H9 (cell line): ENCODE results near the gene COPB1. TPM values are rescaled to one million over a fixed set of nuclear protein-coding genes. Genes with fewer than 3 reads are reported as not detected.

Experiments used
- DNase-seq: peaks from one replicate; pipeline ENCODE4 v3.0.0-alpha.2; 2017
- H2AFZ ChIP-seq: one replicate; pipeline ENCODE4 v1.6.1; 2013; ENCODE audit warnings: mild to moderate bottlenecking, low read length, control low read depth, moderate library complexity
- H2AK5ac ChIP-seq: 2 replicates; pipeline ENCODE4 v1.6.1; 2013; ENCODE audit warnings: low read length, control low read depth, mixed read lengths; ENCODE audit not compliant: insufficient read length
- H2BK120ac ChIP-seq: one replicate; pipeline ENCODE4 v1.6.1; 2013; ENCODE audit warnings: low read depth, mild to moderate bottlenecking, low read length, control low read depth, inconsistent platforms; ENCODE audit not compliant: poor library complexity, severe bottlenecking
- H2BK12ac ChIP-seq: 2 replicates; pipeline ENCODE4 v1.6.1; 2013; ENCODE audit warnings: low read length, control low read depth, mixed read lengths, low read depth; ENCODE audit not compliant: insufficient read length
- H2BK15ac ChIP-seq: 2 replicates; pipeline ENCODE4 v1.6.1; 2013; ENCODE audit warnings: low read depth, low read length, control low read depth
- H2BK20ac ChIP-seq: one replicate; pipeline ENCODE4 v1.6.1; 2013; ENCODE audit warnings: low read depth, mild to moderate bottlenecking, low read length, control low read depth, inconsistent platforms; ENCODE audit not compliant: poor library complexity, severe bottlenecking
- H2BK5ac ChIP-seq: 2 replicates; pipeline ENCODE4 v1.6.1; 2013; ENCODE audit warnings: low read length, control low read depth, mixed read lengths; ENCODE audit not compliant: insufficient read length
- H3K14ac ChIP-seq: 2 replicates; pipeline ENCODE4 v1.6.1; 2013; ENCODE audit warnings: low read length, control low read depth; ENCODE audit not compliant: insufficient read depth
- H3K18ac ChIP-seq: 2 replicates; pipeline ENCODE4 v1.6.1; 2013; ENCODE audit warnings: low read depth, mild to moderate bottlenecking, mixed read lengths, low read length, control low read depth; ENCODE audit not compliant: insufficient read length
- H3K23ac ChIP-seq: 2 replicates; pipeline ENCODE4 v1.6.1; 2013; ENCODE audit warnings: low read length, control low read depth, mixed read lengths, low read depth; ENCODE audit not compliant: insufficient read length
- H3K23me2 ChIP-seq: 2 replicates; pipeline ENCODE4 v1.6.1; 2013; ENCODE audit warnings: low read depth, mild to moderate bottlenecking, mixed read lengths, low read length, control low read depth; ENCODE audit not compliant: insufficient read length, poor library complexity, severe bottlenecking
- H3K27ac ChIP-seq: 2 replicates; pipeline ENCODE4 v1.5.1; 2013; ENCODE audit warnings: low read length, control low read depth, mixed read lengths, low read depth; ENCODE audit not compliant: insufficient read length
- H3K27me3 ChIP-seq: 2 replicates; pipeline ENCODE4 v1.6.1; 2013; ENCODE audit warnings: low read length, control low read depth, inconsistent platforms; ENCODE audit not compliant: insufficient read depth
- H3K4ac ChIP-seq: 2 replicates; pipeline ENCODE4 v1.6.1; 2013; ENCODE audit warnings: low read depth, mild to moderate bottlenecking, control low read depth, inconsistent platforms, low read length, moderate library complexity
- H3K4me1 ChIP-seq: 2 replicates; pipeline ENCODE4 v1.6.1; 2013; ENCODE audit warnings: low read length, control low read depth, inconsistent platforms; ENCODE audit not compliant: insufficient read depth
- H3K4me2 ChIP-seq: 2 replicates; pipeline ENCODE4 v1.6.1; 2013; ENCODE audit warnings: low read length, control low read depth, mixed read lengths; ENCODE audit not compliant: insufficient read length, insufficient read depth
- H3K56ac ChIP-seq: 2 replicates; pipeline ENCODE4 v1.6.1; 2013; ENCODE audit warnings: low read depth, mild to moderate bottlenecking, mixed read lengths, low read length, control low read depth; ENCODE audit not compliant: insufficient read length
- H3K79me1 ChIP-seq: 2 replicates; pipeline ENCODE4 v1.6.1; 2013; ENCODE audit warnings: low read depth, mild to moderate bottlenecking, moderate library complexity, low read length, control low read depth, inconsistent platforms; ENCODE audit not compliant: insufficient read depth, poor library complexity, severe bottlenecking
- H3K79me2 ChIP-seq: 2 replicates; pipeline ENCODE4 v1.6.1; 2013; ENCODE audit warnings: low read length, control low read depth, inconsistent platforms; ENCODE audit not compliant: insufficient read depth
- H3K9ac ChIP-seq: 2 replicates; pipeline ENCODE4 v1.6.1; 2013; ENCODE audit warnings: low read length, control low read depth, mixed read lengths; ENCODE audit not compliant: insufficient read length; ENCODE audit errors: extremely low read depth
- H3K9me3 ChIP-seq: one replicate; pipeline ENCODE4 v1.6.1; 2013; ENCODE audit warnings: low read depth, low read length, inconsistent platforms; ENCODE audit not compliant: control insufficient read depth
- H3T11ph ChIP-seq: one replicate; pipeline ENCODE4 v1.6.1; 2013; ENCODE audit warnings: mild to moderate bottlenecking, low read length, control low read depth, inconsistent platforms
- H4K20me1 ChIP-seq: one replicate; pipeline ENCODE4 v1.6.1; 2013; ENCODE audit not compliant: control insufficient read depth, insufficient read length, insufficient read depth
- H4K5ac ChIP-seq: 2 replicates; pipeline ENCODE4 v1.6.1; 2013; ENCODE audit warnings: low read depth, mild to moderate bottlenecking, mixed read lengths, low read length, control low read depth; ENCODE audit not compliant: insufficient read length
- H4K8ac ChIP-seq: replicated peaks from 2 replicates; pipeline ENCODE4 v1.6.1; 2013; ENCODE audit warnings: low read length, control low read depth, mixed read lengths, low read depth; ENCODE audit not compliant: insufficient read length
- H4K91ac ChIP-seq: 2 replicates; pipeline ENCODE4 v1.6.1; 2013; ENCODE audit warnings: low read depth, mild to moderate bottlenecking, moderate library complexity, mixed read lengths, low read length, control low read depth; ENCODE audit not compliant: insufficient read length
- H3K27ac Mint-ChIP-seq, 3 experiments: 2 replicates in 2 of 3; 3 replicates in 1 of 3; pipeline ENCODE4 v1.8.0; 2020 to 2021; ENCODE audit warnings: mixed read lengths in 3 of 3, mild to moderate bottlenecking in 1 of 3, moderate library complexity in 1 of 3
- H3K27me3 Mint-ChIP-seq: 2 replicates; pipeline ENCODE4 v1.8.0; 2021; ENCODE audit warnings: low read depth, mild to moderate bottlenecking, moderate library complexity, mixed read lengths
- H3K36me3 Mint-ChIP-seq, 3 experiments: 2 replicates in 2 of 3; 3 replicates in 1 of 3; pipeline ENCODE4 v1.8.0; 2020 to 2021; ENCODE audit warnings: low read depth in 3 of 3, mixed read lengths in 3 of 3; ENCODE audit not compliant: insufficient read depth in 1 of 3
- H3K4me1 Mint-ChIP-seq, 2 experiments: 2 replicates each; pipeline ENCODE4 v1.8.0; 2020; ENCODE audit warnings: mixed read lengths in 2 of 2
- H3K4me3 Mint-ChIP-seq, 2 experiments: 2 replicates in 1 of 2; 3 replicates in 1 of 2; pipeline ENCODE4 v1.8.0; 2020 to 2021; ENCODE audit warnings: mild to moderate bottlenecking in 2 of 2, mixed read lengths in 2 of 2, moderate library complexity in 1 of 2
- H3K9me3 Mint-ChIP-seq, 2 experiments: 2 replicates in 1 of 2; 3 replicates in 1 of 2; pipeline ENCODE4 v1.8.0; 2020; ENCODE audit warnings: mild to moderate bottlenecking in 2 of 2, mixed read lengths in 2 of 2, moderate library complexity in 1 of 2
- WGBS: extraction: QIAGEN DNeasy Blood & Tissue Kit; methylation state at CpG from one replicate; pipeline ENCODE4 v1.1.7; 2013; ENCODE audit warnings: missing lambda C conversion rate, low lambda C conversion rate, mixed read lengths; ENCODE audit not compliant: insufficient read length; ENCODE audit errors: extremely low coverage; 5-methylcytosine and 5-hydroxymethylcytosine counted together
- total RNA-seq: library from RNA; stranded (reverse); gene quantifications from 2 replicates; pipeline ENCODE4 v1.2.1, GENCODE V29; 2021
- TF ChIP-seq, protein P1 (sequence below): fragments of 200-600 bp; sonication (generic); conservative IDR thresholded peaks from 3 replicates; pipeline ENCODE4 v1.8.0; 2021; ENCODE audit warnings: antibody characterized with exemption, mild to moderate bottlenecking

The COPB1 gene
- total RNA-seq, 1 experiment from 2014 or later, result 71.6 TPM

DNA sequence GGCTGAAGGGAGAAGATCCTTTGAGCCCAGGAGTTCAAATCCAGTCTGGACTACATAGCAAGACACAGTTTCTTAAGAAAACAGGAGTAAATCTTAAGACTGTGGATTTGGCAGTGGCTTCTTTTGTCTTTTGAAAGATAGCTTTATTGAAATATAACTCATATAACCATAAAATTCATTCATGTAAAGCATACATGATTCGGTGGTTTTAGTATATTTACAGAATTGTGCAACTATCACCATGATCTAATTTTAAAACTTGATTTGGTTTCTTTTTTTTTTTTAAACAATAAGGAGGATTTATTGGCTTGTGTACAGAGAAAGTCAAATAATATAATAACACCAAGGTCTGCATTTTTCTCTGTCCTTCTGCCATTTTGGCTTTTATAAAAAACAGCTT lies 43.6 kb upstream of the COPB1 start:
- H3T11ph ChIP-seq, result no peak overlapping the region
- H2BK5ac ChIP-seq, result no peak overlapping the region
- no peaks in the 10 kb centered on the region for H3K23me2 ChIP-seq
- H3K79me1 ChIP-seq, result no peaks in the 10 kb centered on the region
- no peak for DNase-seq
- H3K56ac ChIP-seq, result no peak overlapping the region
- no peak overlapping the region for H4K91ac ChIP-seq
- H2BK15ac ChIP-seq, result no peak overlapping the region
- no peak overlapping the region for H3K23ac ChIP-seq
- H3K79me2 ChIP-seq, result no peaks in the 10 kb centered on the region
- H3K9ac ChIP-seq, result no peak overlapping the region
- TF ChIP-seq, protein P1, sequence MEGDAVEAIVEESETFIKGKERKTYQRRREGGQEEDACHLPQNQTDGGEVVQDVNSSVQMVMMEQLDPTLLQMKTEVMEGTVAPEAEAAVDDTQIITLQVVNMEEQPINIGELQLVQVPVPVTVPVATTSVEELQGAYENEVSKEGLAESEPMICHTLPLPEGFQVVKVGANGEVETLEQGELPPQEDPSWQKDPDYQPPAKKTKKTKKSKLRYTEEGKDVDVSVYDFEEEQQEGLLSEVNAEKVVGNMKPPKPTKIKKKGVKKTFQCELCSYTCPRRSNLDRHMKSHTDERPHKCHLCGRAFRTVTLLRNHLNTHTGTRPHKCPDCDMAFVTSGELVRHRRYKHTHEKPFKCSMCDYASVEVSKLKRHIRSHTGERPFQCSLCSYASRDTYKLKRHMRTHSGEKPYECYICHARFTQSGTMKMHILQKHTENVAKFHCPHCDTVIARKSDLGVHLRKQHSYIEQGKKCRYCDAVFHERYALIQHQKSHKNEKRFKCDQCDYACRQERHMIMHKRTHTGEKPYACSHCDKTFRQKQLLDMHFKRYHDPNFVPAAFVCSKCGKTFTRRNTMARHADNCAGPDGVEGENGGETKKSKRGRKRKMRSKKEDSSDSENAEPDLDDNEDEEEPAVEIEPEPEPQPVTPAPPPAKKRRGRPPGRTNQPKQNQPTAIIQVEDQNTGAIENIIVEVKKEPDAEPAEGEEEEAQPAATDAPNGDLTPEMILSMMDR, result no peak
- Mint-ChIP-seq H3K27ac (no peak overlapping the region; a peak in 1 of 7 replicates), H3K4me1 (peaks cover 14 to 20% of the 10 kb centered on the region in 2 experiments), H3K9me3 (no peaks in the 10 kb centered on the region), H3K36me3 (no peaks in the 10 kb centered on the region), H3K4me3 (no peak overlapping the region), H3K27me3 (no peaks in the 10 kb centered on the region)
- H3K4ac ChIP-seq, result no peak overlapping the region
- H3K27me3 ChIP-seq, result no peaks in the 10 kb centered on the region
- H2BK20ac ChIP-seq, result no peak overlapping the region
- no peak overlapping the region for H3K18ac ChIP-seq
- H4K20me1 ChIP-seq, result no peaks in the 10 kb centered on the region
- H3K4me2 ChIP-seq, result no peak overlapping the region
- H4K8ac ChIP-seq, result no peak overlapping the region
- H4K5ac ChIP-seq, result no peak overlapping the region
- no peak overlapping the region for H2AK5ac ChIP-seq
- H2BK12ac ChIP-seq, result no peak overlapping the region
- no peak overlapping the region for H3K27ac ChIP-seq
- no peaks in the 10 kb centered on the region for H3K9me3 ChIP-seq
- H2AFZ ChIP-seq, result no peak overlapping the region
- WGBS, result no CpG with 5 or more reads among the region's 1 CpG
- no peak overlapping the region for H3K14ac ChIP-seq
- no peaks in the 10 kb centered on the region; the same call in 1 of the 2 replicates for H3K4me1 ChIP-seq
- H2BK120ac ChIP-seq, result no peak overlapping the region
